ENCODE data around the gene ZNF280C.

The ZNF280C gene

GRCh38 chrX:130176354-130176776, 92.3 kb downstream of the ZNF280C start:
- peak; percentile 55 for DNase-seq (ENCODE audit: low spot score)

GRCh38 chrX:130174937-130175336, 93.8 kb downstream of the ZNF280C start:
- no peak for DNase-seq (ENCODE audit: low spot score)

- no peak for DNase-seq (ENCODE audit: low spot score)
These were observed 94.5 kb downstream of the ZNF280C start for GRCh38 chrX:130174045-130174704.

GRCh38 chrX:130173190-130173895, 95.4 kb downstream of the ZNF280C start:
- no peak for DNase-seq (ENCODE audit: low spot score)

- DNase-seq (ENCODE audit: low spot score): no peak
These were observed 96.4 kb downstream of the ZNF280C start for GRCh38 chrX:130172127-130172845.

GRCh38 chrX:130171446-130172126, 97.1 kb downstream of the ZNF280C start, which contains the start of gene RAB33A:
Gene RAB33A, plus strand, starts transcription at chrX:130171962. Its CDS starts 101 bp downstream, at chrX:130172063.
- DNase-seq (ENCODE audit: low spot score): peak; percentile 33

- peak; percentile 81 for DNase-seq (ENCODE audit: low spot score)
These were observed 97.8 kb downstream of the ZNF280C start for GRCh38 chrX:130170752-130171445.

GRCh38 chrX:130167040-130167439, 101.7 kb downstream of the ZNF280C start:
- DNase-seq (ENCODE audit: low spot score): no peak

- DNase-seq (ENCODE audit: low spot score): no peak
These were observed 102.3 kb downstream of the ZNF280C start for GRCh38 chrX:130166503-130166777.

GRCh38 chrX:130165703-130166502, 102.8 kb downstream of the ZNF280C start, which contains the start of gene AIFM1:
Gene AIFM1, minus strand, starts transcription at chrX:130165841. Its CDS starts 185 bp downstream, at chrX:130165656.
- peak; percentile 86 for DNase-seq (ENCODE audit: low spot score)

GRCh38 chrX:130165181-130165702, 103.5 kb downstream of the ZNF280C start:
- no peak for DNase-seq (ENCODE audit: low spot score)

GRCh38 chrX:130163398-130163797, 105.3 kb downstream of the ZNF280C start:
- no peak for DNase-seq (ENCODE audit: low spot score)

- no peak for DNase-seq (ENCODE audit: low spot score)
These were observed 106.5 kb downstream of the ZNF280C start for GRCh38 chrX:130162094-130162735.

- no peak for DNase-seq (ENCODE audit: low spot score)
These were observed 108.9 kb downstream of the ZNF280C start for GRCh38 chrX:130159776-130160175.

GRCh38 chrX:130158311-130158710, 110.4 kb downstream of the ZNF280C start:
- DNase-seq (ENCODE audit: low spot score): no peak

- no peak for DNase-seq (ENCODE audit: low spot score)
These were observed 113.1 kb downstream of the ZNF280C start for GRCh38 chrX:130155564-130155963.

Data from germinal center (tissue), 1 donor.